A673 (cell line): ENCODE results near the gene LCA5.

Experiments used
- CTCF ChIP-seq: fragments of 300-800, 200-600 bp; sonication (generic); conservative IDR thresholded peaks from 2 replicates; pipeline ENCODE4 v1.5.1; 2017; ENCODE audit warnings: low read depth, mild to moderate bottlenecking, antibody characterized with exemption, low read length, moderate library complexity, mixed read lengths
- EZH2 ChIP-seq: fragments of 200-600 bp; sonication (generic); IDR thresholded peaks from 2 replicates; pipeline ENCODE4 v1.6.1; 2017; ENCODE audit warnings: borderline replicate concordance, low read depth, mild to moderate bottlenecking, mixed read lengths, antibody characterized with exemption, low read length; ENCODE audit not compliant: poor library complexity, severe bottlenecking

- TF ChIP-seq CTCF: no peak
- no peak for TF ChIP-seq EZH2
Measured at GRCh38 chr6:79554305-79554704, 17.1 kb upstream of the LCA5 start.
